A549 (cell line): Measurements from ENCODE around the gene KDR.

Experiments
- CEBPB ChIP-seq, 2 experiments: fragments of >200 bp in 1 of 2; sonication (Bioruptor Twin) in 1 of 2; formaldehyde crosslinking in 1 of 2; IDR thresholded peaks; 2 replicates each; pipeline ENCODE4 v1.6.1; 2012 to 2016
- ZSCAN20 ChIP-seq: fragments of 250-450 bp; sonication (Bioruptor Pico); IDR thresholded peaks from 2 replicates; pipeline ENCODE4 v1.8.0; 2022; ENCODE audit warnings: mild to moderate bottlenecking, moderate library complexity
- TF ChIP-seq, protein P1 (sequence below): fragments of >200 bp; sonication (Bioruptor Twin); formaldehyde crosslinking; IDR thresholded peaks from 3 replicates; pipeline ENCODE4 v1.5.1; 2016

- no peak for TF ChIP-seq ZSCAN20 (CRISPR knock-in tag)
- TF ChIP-seq, protein P1, sequence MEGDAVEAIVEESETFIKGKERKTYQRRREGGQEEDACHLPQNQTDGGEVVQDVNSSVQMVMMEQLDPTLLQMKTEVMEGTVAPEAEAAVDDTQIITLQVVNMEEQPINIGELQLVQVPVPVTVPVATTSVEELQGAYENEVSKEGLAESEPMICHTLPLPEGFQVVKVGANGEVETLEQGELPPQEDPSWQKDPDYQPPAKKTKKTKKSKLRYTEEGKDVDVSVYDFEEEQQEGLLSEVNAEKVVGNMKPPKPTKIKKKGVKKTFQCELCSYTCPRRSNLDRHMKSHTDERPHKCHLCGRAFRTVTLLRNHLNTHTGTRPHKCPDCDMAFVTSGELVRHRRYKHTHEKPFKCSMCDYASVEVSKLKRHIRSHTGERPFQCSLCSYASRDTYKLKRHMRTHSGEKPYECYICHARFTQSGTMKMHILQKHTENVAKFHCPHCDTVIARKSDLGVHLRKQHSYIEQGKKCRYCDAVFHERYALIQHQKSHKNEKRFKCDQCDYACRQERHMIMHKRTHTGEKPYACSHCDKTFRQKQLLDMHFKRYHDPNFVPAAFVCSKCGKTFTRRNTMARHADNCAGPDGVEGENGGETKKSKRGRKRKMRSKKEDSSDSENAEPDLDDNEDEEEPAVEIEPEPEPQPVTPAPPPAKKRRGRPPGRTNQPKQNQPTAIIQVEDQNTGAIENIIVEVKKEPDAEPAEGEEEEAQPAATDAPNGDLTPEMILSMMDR: no peak
- TF ChIP-seq CEBPB (IDR thresholded peaks at IDR 0.05): no peak
These were observed 15.3 kb downstream of the KDR start for GRCh38 chr4:55110131-55110530.
